HepG2 (cell line): ENCODE measurements around the gene TBATA. TPM values are rescaled to one million over a fixed set of nuclear protein-coding genes. Genes with fewer than 3 reads are reported as not detected.

Source experiments
- ATF7-NPFF ChIP-seq: sonication (generic); formaldehyde crosslinking; IDR thresholded peaks from 2 replicates; pipeline ENCODE4 v1.8.1; 2023; ENCODE audit warnings: mild to moderate bottlenecking, low read depth, missing genetic modification reagents, moderate library complexity
- CREB1 ChIP-seq, 2 experiments: fragments of 450-650 bp in 1 of 2; IDR thresholded peaks; 2 replicates each; pipeline ENCODE4 v1.6.1; 2016 to 2017; ENCODE audit warnings: control low read depth in 1 of 2, mild to moderate bottlenecking in 1 of 2, missing compliant biosample characterization in 1 of 2, missing genetic modification characterization in 1 of 2
- EHMT2 ChIP-seq: fragments of 200-600 bp; sonication (generic); IDR thresholded peaks from 2 replicates; pipeline ENCODE4 v1.7.0; 2017; ENCODE audit warnings: antibody characterized with exemption, low read depth, low read length, borderline replicate concordance
- ERF ChIP-seq: IDR thresholded peaks from 2 replicates; pipeline ENCODE4 v1.6.1; 2018; ENCODE audit warnings: missing biosample characterization, missing genetic modification reagents
- EZH2 ChIP-seq: conservative IDR thresholded peaks from 2 replicates; pipeline ENCODE4 v1.6.1; 2012; ENCODE audit warnings: mild to moderate bottlenecking, low read depth, low read length, moderate library complexity
- JUN ChIP-seq: sonication (generic); formaldehyde crosslinking; IDR thresholded peaks from 2 replicates; pipeline ENCODE4 v1.4.0; 2020; ENCODE audit warnings: mild to moderate bottlenecking, missing genetic modification reagents
- MAFF ChIP-seq: IDR thresholded peaks from 2 replicates; pipeline ENCODE4 v1.6.1; 2011; ENCODE audit warnings: low read depth, low read length, improper control_type of control experiment
- MAZ ChIP-seq, 2 experiments: sonication (generic) in 1 of 2; formaldehyde crosslinking in 1 of 2; IDR thresholded peaks; 2 replicates each; pipeline versions ENCODE4 v1.5.0 to v1.6.1; 2012 to 2020; ENCODE audit warnings: low read depth in 2 of 2, mild to moderate bottlenecking in 2 of 2, borderline replicate concordance in 1 of 2, improper control_type of control experiment in 1 of 2, low read length in 1 of 2, missing genetic modification reagents in 1 of 2, moderate library complexity in 1 of 2
- MED13 ChIP-seq: sonication (generic); formaldehyde crosslinking; IDR thresholded peaks from 2 replicates; pipeline ENCODE4 v1.5.0; 2020; ENCODE audit warnings: missing genetic modification reagents
- NFIB ChIP-seq: sonication (generic); formaldehyde crosslinking; IDR thresholded peaks from 2 replicates; pipeline ENCODE4 v1.9.0; 2021; ENCODE audit warnings: missing genetic modification reagents, mild to moderate bottlenecking, borderline replicate concordance
- NFKB2 ChIP-seq: sonication (generic); formaldehyde crosslinking; IDR thresholded peaks from 2 replicates; pipeline ENCODE4 v1.4.0; 2020; ENCODE audit warnings: missing genetic modification reagents, borderline replicate concordance
- POLR2AphosphoS2 ChIP-seq: IDR thresholded peaks from 2 replicates; pipeline ENCODE4 v1.6.1; 2011; ENCODE audit warnings: low read depth, low read length, improper control_type of control experiment
- PPARG ChIP-seq: conservative IDR thresholded peaks from 2 replicates; pipeline ENCODE4 v1.6.1; 2016; ENCODE audit warnings: missing biosample characterization, missing genetic modification reagents
- RAD21 ChIP-seq: fragments of 450-650 bp; formaldehyde crosslinking; IDR thresholded peaks from 2 replicates; pipeline ENCODE4 v1.5.0; 2020; ENCODE audit warnings: mild to moderate bottlenecking
- RBM22 ChIP-seq: fragments of 200-400 bp; formaldehyde crosslinking; optimal IDR thresholded peaks from 2 replicates; pipeline ENCODE3; 2017; ENCODE audit warnings: mild to moderate bottlenecking, low read length, moderate library complexity
- RFXAP ChIP-seq: sonication (generic); formaldehyde crosslinking; IDR thresholded peaks from 2 replicates; pipeline ENCODE4 v1.4.0; 2020; ENCODE audit warnings: missing genetic modification reagents, borderline replicate concordance
- SAFB2 ChIP-seq: sonication (generic); formaldehyde crosslinking; IDR thresholded peaks from 2 replicates; pipeline ENCODE4 v1.5.1; 2020; ENCODE audit warnings: missing genetic modification reagents, low read depth, mild to moderate bottlenecking, borderline replicate concordance
- SOX5 ChIP-seq: IDR thresholded peaks from 2 replicates; pipeline ENCODE4 v1.6.1; 2016; ENCODE audit warnings: borderline replicate concordance
- U2AF1 ChIP-seq: fragments of 200-400 bp; formaldehyde crosslinking; optimal IDR thresholded peaks from 2 replicates; pipeline ENCODE3; 2017; ENCODE audit warnings: mild to moderate bottlenecking, low read depth, low read length
- WIZ ChIP-seq: sonication (generic); formaldehyde crosslinking; IDR thresholded peaks from 2 replicates; pipeline ENCODE4 v1.5.1; 2020; ENCODE audit warnings: mild to moderate bottlenecking, missing genetic modification reagents
- ZFX ChIP-seq: sonication (generic); formaldehyde crosslinking; IDR thresholded peaks from 2 replicates; pipeline ENCODE4 v1.4.0; 2020; ENCODE audit warnings: mild to moderate bottlenecking, low read depth, missing genetic modification reagents, moderate library complexity
- ZFY ChIP-seq: sonication (generic); formaldehyde crosslinking; IDR thresholded peaks from 2 replicates; pipeline ENCODE4 v1.4.0; 2020; ENCODE audit warnings: missing genetic modification reagents
- ZMYM2 ChIP-seq: sonication (generic); formaldehyde crosslinking; IDR thresholded peaks from 2 replicates; pipeline ENCODE4 v1.8.0; 2022; ENCODE audit warnings: mild to moderate bottlenecking, missing genetic modification reagents
- ZNF264 ChIP-seq: sonication (generic); formaldehyde crosslinking; IDR thresholded peaks from 2 replicates; pipeline ENCODE4 v1.4.0; 2020; ENCODE audit warnings: missing genetic modification reagents
- ZNF75D ChIP-seq: sonication (generic); formaldehyde crosslinking; IDR thresholded peaks from 2 replicates; pipeline ENCODE4 v1.8.1; 2023; ENCODE audit warnings: missing genetic modification reagents, mild to moderate bottlenecking, borderline replicate concordance
- ZNF780A ChIP-seq: sonication (generic); formaldehyde crosslinking; IDR thresholded peaks from 2 replicates; pipeline ENCODE4 v1.8.0; 2022; ENCODE audit warnings: mild to moderate bottlenecking, missing genetic modification reagents, moderate library complexity
- polyA plus RNA-seq, 8 experiments: library from polyadenylated mRNA; depleted of rRNA in 3 of 8; stranded (reverse) in 7 of 8; unstranded in 1 of 8; fragments of >200 nt; fragmentation: Illumina TruSeq in 4 of 8; extraction: Trizol in 4 of 8; gene quantifications; 2 replicates each; pipeline versions ENCODE4 v1.2.1 to v1.2.3, GENCODE V29; 2011 to 2016; ENCODE audit warnings: low read depth in 4 of 8, missing spikeins in 1 of 8, mixed read lengths in 1 of 8; ENCODE audit not compliant: insufficient read depth in 1 of 8
- total RNA-seq, 5 experiments: library from RNA; depleted of rRNA; stranded (reverse); fragments of >200 nt; fragmentation: Illumina TruSeq; extraction: Trizol; gene quantifications; 2 replicates each; pipeline ENCODE4 v1.2.3, GENCODE V29; 2016; ENCODE audit warnings: low read depth in 1 of 5
- TF ChIP-seq, protein P1 (sequence below), 2 experiments: sonication (generic) in 1 of 2; formaldehyde crosslinking in 1 of 2; IDR thresholded peaks; 2 replicates each; pipeline versions ENCODE4 v1.5.1 to v1.6.1; 2011 to 2020; ENCODE audit warnings: borderline replicate concordance in 1 of 2, low read depth in 1 of 2, low read length in 1 of 2, mild to moderate bottlenecking in 1 of 2, missing genetic modification reagents in 1 of 2, moderate library complexity in 1 of 2
- TF ChIP-seq, protein P2 (sequence below): sonication (generic); formaldehyde crosslinking; IDR thresholded peaks from 2 replicates; pipeline ENCODE4 v1.8.0; 2022; ENCODE audit warnings: missing genetic modification reagents, mild to moderate bottlenecking, borderline replicate concordance

The TBATA gene
- total and polyA plus RNA-seq, 2 of the 13 experiments (the other 11 are each of a cell fraction or from before 2014, with no cell fraction given): not detected

DNA sequence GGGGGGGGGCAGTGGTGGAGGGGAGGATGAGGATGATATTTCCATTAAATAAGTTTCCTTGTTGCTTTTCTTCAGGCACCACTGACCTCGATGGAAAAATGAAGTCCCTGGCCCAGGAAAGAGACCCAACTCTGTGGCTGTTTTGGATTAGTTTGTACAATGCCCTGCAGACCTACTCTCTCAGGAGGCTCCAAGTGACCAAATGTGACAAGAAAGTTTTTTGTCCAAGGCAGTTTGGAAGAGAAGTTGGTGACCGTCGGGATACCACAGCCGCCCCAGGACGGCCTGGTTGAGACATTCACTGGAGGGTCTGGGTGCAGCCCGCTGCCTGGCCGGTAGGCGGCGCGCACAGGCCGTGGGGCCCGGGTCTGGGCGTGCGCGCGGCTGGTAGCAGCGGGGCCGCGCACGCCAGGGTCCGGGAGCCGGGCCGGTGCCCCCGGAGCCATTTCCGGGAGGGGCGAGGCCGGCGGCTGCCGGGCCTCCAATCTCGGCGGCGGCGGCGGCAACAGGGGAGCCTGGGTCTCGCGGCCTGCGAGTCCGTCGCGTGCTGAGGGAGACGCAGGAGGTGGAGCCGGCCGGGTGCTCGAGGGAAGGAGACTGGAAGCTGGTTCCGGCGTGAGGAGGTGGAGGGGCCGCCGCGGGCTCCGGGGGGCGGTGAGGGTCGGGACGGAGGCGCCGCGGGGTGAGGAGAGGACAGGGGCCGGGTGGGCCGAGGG, 30.5 kb upstream of the TBATA start, which contains the start of gene SGPL1 (continued):
- peak; percentile 27; the same call in 1 of the 2 replicates for TF ChIP-seq ERF
- no peak for TF ChIP-seq MAFF
- no peak for TF ChIP-seq MAZ (IDR thresholded peaks at IDR 0.05; ENCODE audit: borderline replicate concordance, low read depth, low read length)
- peak; percentile 83; the same call in 1 of the 2 replicates for TF ChIP-seq MAZ (CRISPR knock-in tag; IDR thresholded peaks at IDR 0.05; ENCODE audit: low read depth)
- no peak for TF ChIP-seq U2AF1
- no peak for TF ChIP-seq RBM22
- TF ChIP-seq WIZ (CRISPR knock-in tag): no peak
- 0 out of 2 replicates have a peak, but pooled peaks have one; percentile 9 for TF ChIP-seq PPARG (CRISPR knock-in tag)
- TF ChIP-seq MED13 (CRISPR knock-in tag): peak; percentile 44; the same call in 1 of the 2 replicates
- TF ChIP-seq SOX5: no peak
- TF ChIP-seq ZNF264 (CRISPR knock-in tag): no peak
- no peak for TF ChIP-seq ZNF780A (CRISPR knock-in tag)
- TF ChIP-seq ZNF75D: no peak
- TF ChIP-seq NFKB2 (CRISPR knock-in tag): no peak
- no peak for TF ChIP-seq ZMYM2
- TF ChIP-seq EZH2: no peak
- no peak for TF ChIP-seq POLR2AphosphoS2
- TF ChIP-seq ZFX: peak; percentile 93
- TF ChIP-seq, protein P1, sequence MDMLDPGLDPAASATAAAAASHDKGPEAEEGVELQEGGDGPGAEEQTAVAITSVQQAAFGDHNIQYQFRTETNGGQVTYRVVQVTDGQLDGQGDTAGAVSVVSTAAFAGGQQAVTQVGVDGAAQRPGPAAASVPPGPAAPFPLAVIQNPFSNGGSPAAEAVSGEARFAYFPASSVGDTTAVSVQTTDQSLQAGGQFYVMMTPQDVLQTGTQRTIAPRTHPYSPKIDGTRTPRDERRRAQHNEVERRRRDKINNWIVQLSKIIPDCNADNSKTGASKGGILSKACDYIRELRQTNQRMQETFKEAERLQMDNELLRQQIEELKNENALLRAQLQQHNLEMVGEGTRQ (IDR thresholded peaks at IDR 0.05; ENCODE audit: low read depth, low read length): no peak
- TF ChIP-seq, protein P1 (CRISPR knock-in tag; IDR thresholded peaks at IDR 0.05; ENCODE audit: borderline replicate concordance): no peak
- no peak for TF ChIP-seq JUN
- no peak for TF ChIP-seq NFIB (CRISPR knock-in tag)
- peak; percentile 99 for TF ChIP-seq RAD21 (CRISPR knock-in tag)
- no peak for TF ChIP-seq EHMT2
- peak; percentile 84 for TF ChIP-seq ZFY (CRISPR knock-in tag)
- TF ChIP-seq, protein P2, sequence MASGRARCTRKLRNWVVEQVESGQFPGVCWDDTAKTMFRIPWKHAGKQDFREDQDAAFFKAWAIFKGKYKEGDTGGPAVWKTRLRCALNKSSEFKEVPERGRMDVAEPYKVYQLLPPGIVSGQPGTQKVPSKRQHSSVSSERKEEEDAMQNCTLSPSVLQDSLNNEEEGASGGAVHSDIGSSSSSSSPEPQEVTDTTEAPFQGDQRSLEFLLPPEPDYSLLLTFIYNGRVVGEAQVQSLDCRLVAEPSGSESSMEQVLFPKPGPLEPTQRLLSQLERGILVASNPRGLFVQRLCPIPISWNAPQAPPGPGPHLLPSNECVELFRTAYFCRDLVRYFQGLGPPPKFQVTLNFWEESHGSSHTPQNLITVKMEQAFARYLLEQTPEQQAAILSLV (CRISPR knock-in tag): no peak
- no peak for TF ChIP-seq SAFB2 (CRISPR knock-in tag)
- TF ChIP-seq CREB1 (IDR thresholded peaks at IDR 0.05): no peak
- no peak for TF ChIP-seq CREB1 (CRISPR knock-in tag; IDR thresholded peaks at IDR 0.05)
- TF ChIP-seq RFXAP: peak; percentile 60; the same call in 1 of the 2 replicates
- 0 out of 2 replicates have a peak, but pooled peaks have one; percentile 44 for TF ChIP-seq ATF7-NPFF
